SIG-M5 treated with dmso at 0.1 percent for 504 hours (cell line): ENCODE measurements around the gene MTMR6.

ENCODE experiments used
- DNase-seq: peaks from one replicate; lab custom pipeline; 2025; ENCODE audit not compliant: unreplicated experiment; lab: John Stamatoyannopoulos, UW

The MTMR6 gene

GRCh38 chr13:25218019-25218418 is 69.3 kb downstream of the MTMR6 start:
- DNase-seq, result peak; percentile 31

GRCh38 chr13:25217023-25217885 is 70.0 kb downstream of the MTMR6 start:
- no peak for DNase-seq

GRCh38 chr13:25215253-25215575 is 72.1 kb downstream of the MTMR6 start:
- no peak for DNase-seq

GRCh38 chr13:25214491-25215252 is 72.6 kb downstream of the MTMR6 start:
- DNase-seq, result no peak

- DNase-seq, result no peak
Observed at GRCh38 chr13:25213715-25214114, 73.6 kb downstream of the MTMR6 start.

- DNase-seq, result no peak
Observed at GRCh38 chr13:25210842-25211569, 76.3 kb downstream of the MTMR6 start.

GRCh38 chr13:25207291-25207810 is 79.9 kb downstream of the MTMR6 start:
- no peak for DNase-seq

- no peak for DNase-seq
Observed at GRCh38 chr13:25204863-25205262, 82.4 kb downstream of the MTMR6 start.

- DNase-seq, result no peak
Observed at GRCh38 chr13:25203127-25203740, 84.1 kb downstream of the MTMR6 start.

- no peak for DNase-seq
Observed at GRCh38 chr13:25200783-25201182, 86.5 kb downstream of the MTMR6 start.

- DNase-seq, result no peak
Observed at GRCh38 chr13:25198647-25199046, 88.6 kb downstream of the MTMR6 start.

- no peak for DNase-seq
Observed at GRCh38 chr13:25196971-25197370, 90.3 kb downstream of the MTMR6 start.
